ENCODE results near the gene OPCML. TPM values are rescaled to one million over a fixed set of nuclear protein-coding genes. Genes with fewer than 3 reads are reported as not detected.

Gene OPCML
- total RNA-seq, 1 experiment from 2014 or later: not detected

DNA sequence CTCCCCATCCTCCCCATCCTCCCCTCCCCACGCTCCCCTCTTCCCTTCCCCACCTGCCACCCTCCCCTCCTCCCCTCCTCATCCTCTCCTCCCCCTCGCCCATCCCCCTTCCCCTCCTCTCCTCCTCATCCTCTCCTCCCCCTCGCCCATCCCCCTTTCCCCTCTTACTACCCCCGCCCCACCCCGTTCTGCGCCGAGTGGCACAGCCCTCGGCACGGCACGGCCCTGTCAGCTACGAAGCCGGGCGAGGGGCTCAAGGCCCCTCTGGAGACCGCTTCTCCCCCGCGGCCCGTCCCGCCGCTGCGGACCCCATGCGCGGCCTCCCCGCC is 449.9 kb downstream of the OPCML start:
- no peaks in the 10 kb centered on the region for H3K9me2 ChIP-seq (ENCODE audit: insufficient read depth)
- DNase-seq: no peak
- no peaks in the 10 kb centered on the region for H4K20me1 ChIP-seq (ENCODE audit: insufficient read depth)
- ChIA-PET CTCF (no interaction called here), POLR2A (ENCODE audit: unreplicated experiment) (no interaction called here)
- no peaks in the 10 kb centered on the region for H3K4me1 ChIP-seq (replicated peaks; ENCODE audit: insufficient read depth)
- intact Hi-C loops (cut with micrococcal nuclease; ENCODE audit: unreplicated experiment): no loop called here
- H3K4me3 ChIP-seq: no peak overlapping the region
- H3K9me3 ChIP-seq (ENCODE audit: insufficient read depth, low read depth): no peaks in the 10 kb centered on the region
- H2AFZ ChIP-seq: no peak overlapping the region
- no peaks in the 10 kb centered on the region for H3K79me2 ChIP-seq (ENCODE audit: low read depth)
- no peak overlapping the region for H3K4me2 ChIP-seq
- no peaks in the 10 kb centered on the region for H3F3A ChIP-seq (ENCODE audit: insufficient read depth, low read depth)
- no peak overlapping the region for H3K27ac ChIP-seq
- TF ChIP-seq, protein P1, sequence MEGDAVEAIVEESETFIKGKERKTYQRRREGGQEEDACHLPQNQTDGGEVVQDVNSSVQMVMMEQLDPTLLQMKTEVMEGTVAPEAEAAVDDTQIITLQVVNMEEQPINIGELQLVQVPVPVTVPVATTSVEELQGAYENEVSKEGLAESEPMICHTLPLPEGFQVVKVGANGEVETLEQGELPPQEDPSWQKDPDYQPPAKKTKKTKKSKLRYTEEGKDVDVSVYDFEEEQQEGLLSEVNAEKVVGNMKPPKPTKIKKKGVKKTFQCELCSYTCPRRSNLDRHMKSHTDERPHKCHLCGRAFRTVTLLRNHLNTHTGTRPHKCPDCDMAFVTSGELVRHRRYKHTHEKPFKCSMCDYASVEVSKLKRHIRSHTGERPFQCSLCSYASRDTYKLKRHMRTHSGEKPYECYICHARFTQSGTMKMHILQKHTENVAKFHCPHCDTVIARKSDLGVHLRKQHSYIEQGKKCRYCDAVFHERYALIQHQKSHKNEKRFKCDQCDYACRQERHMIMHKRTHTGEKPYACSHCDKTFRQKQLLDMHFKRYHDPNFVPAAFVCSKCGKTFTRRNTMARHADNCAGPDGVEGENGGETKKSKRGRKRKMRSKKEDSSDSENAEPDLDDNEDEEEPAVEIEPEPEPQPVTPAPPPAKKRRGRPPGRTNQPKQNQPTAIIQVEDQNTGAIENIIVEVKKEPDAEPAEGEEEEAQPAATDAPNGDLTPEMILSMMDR (conservative IDR thresholded peaks at IDR 0.05): no peak
- no peak for TF ChIP-seq EZH2 (IDR thresholded peaks at IDR 0.05; ENCODE audit: low read depth)
- BruUV-seq (replicated peaks): no TSS peak
- H3K36me3 ChIP-seq (ENCODE audit: low read depth): no peaks in the 10 kb centered on the region
- peaks cover 32% of the 10 kb centered on the region for H3K27me3 ChIP-seq (ENCODE audit: insufficient read depth, low read depth)

DNA sequence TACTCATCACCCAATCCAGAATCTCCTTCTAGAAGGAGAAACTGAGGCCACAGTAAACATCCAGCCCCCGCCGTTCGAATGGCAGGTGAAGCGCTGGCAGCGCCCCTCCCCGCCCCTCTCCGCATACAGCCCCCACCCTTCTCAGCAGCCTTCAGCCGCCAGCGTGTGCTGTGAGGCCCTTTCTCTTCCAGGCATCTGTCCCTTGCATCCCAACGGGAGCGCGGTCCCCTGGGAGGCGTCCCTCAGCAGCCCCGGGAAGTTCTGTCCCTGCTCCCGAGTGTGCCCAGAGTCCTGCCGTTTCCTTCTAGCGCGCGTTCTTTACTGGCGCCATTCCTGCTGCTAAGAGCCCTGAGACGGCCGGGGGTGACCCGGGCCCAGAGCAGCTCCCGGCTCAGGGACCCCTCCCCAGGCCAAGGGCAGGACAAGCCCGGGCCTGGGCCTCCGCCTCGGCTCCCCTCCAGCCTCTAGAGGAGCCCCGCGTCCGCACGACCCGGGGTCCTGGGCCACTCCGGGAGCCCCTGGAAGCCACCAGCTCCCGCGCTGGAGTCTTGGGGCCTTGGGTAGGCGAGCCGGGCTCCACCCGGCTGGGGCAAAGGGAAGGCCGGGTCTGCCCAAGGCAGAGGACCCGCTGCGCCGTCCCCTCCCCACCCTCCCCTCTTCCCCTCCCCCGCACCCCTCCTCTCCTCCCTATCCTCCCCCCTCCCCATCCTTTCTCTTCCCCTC is 450.4 kb downstream of the OPCML start:
- DNase-seq: no peak
- H4K20me1 ChIP-seq (ENCODE audit: insufficient read depth): no peaks in the 10 kb centered on the region
- H3K4me1 ChIP-seq (replicated peaks; ENCODE audit: insufficient read depth): no peaks in the 10 kb centered on the region
- no peak overlapping the region for H2AFZ ChIP-seq
- no peak for TF ChIP-seq EZH2 (IDR thresholded peaks at IDR 0.05; ENCODE audit: low read depth)
- TF ChIP-seq, protein P1 (conservative IDR thresholded peaks at IDR 0.05): no peak
- H3K4me3 ChIP-seq: no peak overlapping the region
- H3K27me3 ChIP-seq (ENCODE audit: insufficient read depth, low read depth): peaks cover 36% of the 10 kb centered on the region
- ChIA-PET CTCF (no interaction called here), POLR2A (ENCODE audit: unreplicated experiment) (no interaction called here)
- no peaks in the 10 kb centered on the region for H3K9me3 ChIP-seq (ENCODE audit: insufficient read depth, low read depth)
- H3K79me2 ChIP-seq (ENCODE audit: low read depth): no peaks in the 10 kb centered on the region
- no peaks in the 10 kb centered on the region for H3F3A ChIP-seq (ENCODE audit: insufficient read depth, low read depth)
- H3K27ac ChIP-seq: no peak overlapping the region
- no peaks in the 10 kb centered on the region for H3K36me3 ChIP-seq (ENCODE audit: low read depth)
- no peaks in the 10 kb centered on the region for H3K9me2 ChIP-seq (ENCODE audit: insufficient read depth)
- intact Hi-C loops (cut with micrococcal nuclease; ENCODE audit: unreplicated experiment): no loop called here
- H3K4me2 ChIP-seq: no peak overlapping the region
- BruUV-seq (replicated peaks): no TSS peak

DNA sequence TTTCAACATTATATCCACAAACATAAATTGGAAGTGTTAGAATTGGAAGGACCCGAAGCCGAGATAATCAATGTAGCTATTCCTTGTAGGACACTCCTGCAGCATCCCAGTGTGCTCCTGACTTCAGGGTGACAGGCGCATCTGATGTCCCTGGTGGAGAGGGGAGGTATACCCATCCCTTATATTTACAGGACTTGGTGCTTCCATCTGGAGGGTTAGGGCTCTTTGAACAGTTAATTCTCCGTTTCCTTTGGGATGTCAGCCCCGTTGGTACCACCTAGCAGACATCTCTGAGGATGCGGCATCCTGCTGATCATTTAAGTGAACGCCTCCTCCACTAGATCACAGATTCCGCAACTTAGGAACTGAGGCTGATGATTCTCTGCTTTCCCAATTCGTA is 451.3 kb downstream of the OPCML start:
- no peaks in the 10 kb centered on the region for H3K9me3 ChIP-seq (ENCODE audit: insufficient read depth, low read depth)
- no TSS peak for BruUV-seq (replicated peaks)
- CTCF ChIA-PET: no interaction called here
- H3K79me2 ChIP-seq (ENCODE audit: low read depth): no peaks in the 10 kb centered on the region
- no peaks in the 10 kb centered on the region for H3F3A ChIP-seq (ENCODE audit: insufficient read depth, low read depth)
- H2AFZ ChIP-seq: no peak overlapping the region
- H3K4me2 ChIP-seq: no peak overlapping the region
- intact Hi-C loops (cut with micrococcal nuclease; ENCODE audit: unreplicated experiment): no loop called here
- H3K27ac ChIP-seq: no peak overlapping the region
- no peaks in the 10 kb centered on the region for H3K4me1 ChIP-seq (replicated peaks; ENCODE audit: insufficient read depth)
- peaks cover 40% of the 10 kb centered on the region for H3K27me3 ChIP-seq (ENCODE audit: insufficient read depth, low read depth)
- no peaks in the 10 kb centered on the region for H4K20me1 ChIP-seq (ENCODE audit: insufficient read depth)
- no peaks in the 10 kb centered on the region for H3K36me3 ChIP-seq (ENCODE audit: low read depth)
- H3K9me2 ChIP-seq (ENCODE audit: insufficient read depth): no peaks in the 10 kb centered on the region
- POLR2A ChIA-PET (ENCODE audit: unreplicated experiment): interaction anchor here (1.0 kb wide), 1 partner anchor 387 kb away, joined by 3 read pairs; no protein-coding TSS in a partner anchor
- TF ChIP-seq EZH2 (IDR thresholded peaks at IDR 0.05; ENCODE audit: low read depth): no peak
- TF ChIP-seq, protein P1 (conservative IDR thresholded peaks at IDR 0.05): no peak
- H3K4me3 ChIP-seq: no peak overlapping the region
- no peak for DNase-seq

Measured in PC-9 (cell line).